Panc1 (cell line): ENCODE results near the gene DMTF1. TPM values are rescaled to one million over a fixed set of nuclear protein-coding genes. Genes with fewer than 3 reads are reported as not detected.

Experiments
- ATAC-seq: fragments of 200-7000 bp; cut with Tn5 transposase; 2 replicates; pipeline ENCODE4 v1.9.1; 2020; ENCODE audit warnings: mild to moderate bottlenecking, moderate library complexity
- BruUV-seq: library from RNA; stranded (reverse); fragments of 400-500 nt; replicated peaks from 2 replicates; lab custom pipeline; 2021; lab: Mats Ljungman, UMichigan
- CTCF ChIA-PET: fragments of 300-600 bp; sonication (Branson Sonifier 250); formaldehyde crosslinking; loops from one replicate; lab custom pipeline; 2022; ENCODE audit warnings: antibody characterized with exemption; lab: Charles Lee
- POLR2A ChIA-PET: fragments of 300-600 bp; sonication (Branson Sonifier 250); formaldehyde crosslinking; loops from one replicate; lab custom pipeline; 2022; ENCODE audit warnings: antibody characterized with exemption; lab: Charles Lee
- DNase-seq: peaks from one replicate; pipeline ENCODE4 v3.0.0-alpha.2; 2010; ENCODE audit warnings: low read depth, low spot score
- H3K27ac ChIP-seq: 2 replicates; pipeline ENCODE4 v1.5.1; 2011; ENCODE audit warnings: mild to moderate bottlenecking, low read length, inconsistent platforms
- H3K27me3 ChIP-seq: fragments of 200-500 bp; sonication (Bioruptor generic); 2 replicates; pipeline ENCODE4 v1.6.0; 2014; ENCODE audit warnings: low read length, inconsistent platforms; ENCODE audit not compliant: control insufficient read depth, insufficient read depth
- H3K36me3 ChIP-seq: fragments of 200-500 bp; sonication (Bioruptor generic); 2 replicates; pipeline ENCODE4 v1.5.1; 2014; ENCODE audit warnings: inconsistent platforms, mild to moderate bottlenecking, low read length, moderate library complexity; ENCODE audit not compliant: control insufficient read depth, insufficient read depth
- H3K4me1 ChIP-seq: 2 replicates; pipeline ENCODE4 v1.5.1; 2011; ENCODE audit warnings: inconsistent platforms, mild to moderate bottlenecking, low read length, moderate library complexity; ENCODE audit not compliant: control insufficient read depth, insufficient read depth
- H3K4me3 ChIP-seq, 2 experiments: 2 replicates each; pipeline ENCODE4 v1.5.1; 2011 to 2012; ENCODE audit warnings: low read depth in 2 of 2, low read length in 2 of 2, mild to moderate bottlenecking in 2 of 2, inconsistent platforms in 1 of 2, moderate library complexity in 1 of 2
- H3K9me3 ChIP-seq: fragments of 200-500 bp; sonication (Bioruptor generic); 2 replicates; pipeline ENCODE4 v1.5.1; 2014; ENCODE audit warnings: low read depth, mild to moderate bottlenecking, inconsistent platforms, low read length, moderate library complexity; ENCODE audit not compliant: control insufficient read depth, insufficient read depth
- POLR2AphosphoS5 ChIP-seq: IDR thresholded peaks from 2 replicates; pipeline ENCODE4 v1.6.1; 2012; ENCODE audit warnings: mild to moderate bottlenecking, low read depth, low read length, moderate library complexity
- REST ChIP-seq, 2 experiments: IDR thresholded peaks; 2 replicates each; pipeline ENCODE4 v1.6.1; 2011 to 2012; ENCODE audit warnings: low read depth in 2 of 2, control low read depth in 1 of 2, low read length in 1 of 2, mild to moderate bottlenecking in 1 of 2, moderate library complexity in 1 of 2; ENCODE audit not compliant: insufficient read depth in 1 of 2
- SIN3A ChIP-seq: IDR thresholded peaks from 2 replicates; pipeline ENCODE4 v1.6.1; 2012; ENCODE audit warnings: low read depth, mild to moderate bottlenecking, low read length, moderate library complexity, borderline replicate concordance; ENCODE audit not compliant: insufficient read depth
- TCF7L2 ChIP-seq: IDR thresholded peaks from 2 replicates; pipeline ENCODE4 v1.6.1; 2011; ENCODE audit warnings: mild to moderate bottlenecking, low read depth, low read length, inconsistent platforms
- in situ Hi-C: cut with HindIII; loops from 2 replicates; pipeline ENCODE4 v1.10.0; 2016; ENCODE audit warnings: low sequenced_read_pairs, low pct_unique_long_range_greater_than_20kb
- intact Hi-C: fragments of 100-400 bp; cut with micrococcal nuclease; formaldehyde crosslinking; loops from one replicate; pipeline ENCODE4 v1.10.0; 2022; ENCODE audit not compliant: unreplicated experiment
- total RNA-seq: library from RNA; stranded (reverse); gene quantifications from one replicate; pipeline ENCODE4 v1.2.1, GENCODE V29; 2021; ENCODE audit not compliant: unreplicated experiment
- TF ChIP-seq, protein P1 (sequence below): fragments of 450-650 bp; IDR thresholded peaks from 2 replicates; pipeline ENCODE4 v1.5.1; 2017; ENCODE audit warnings: mild to moderate bottlenecking

Gene DMTF1
- total RNA-seq, 1 experiment from 2014 or later, result 54.0 TPM

DNA sequence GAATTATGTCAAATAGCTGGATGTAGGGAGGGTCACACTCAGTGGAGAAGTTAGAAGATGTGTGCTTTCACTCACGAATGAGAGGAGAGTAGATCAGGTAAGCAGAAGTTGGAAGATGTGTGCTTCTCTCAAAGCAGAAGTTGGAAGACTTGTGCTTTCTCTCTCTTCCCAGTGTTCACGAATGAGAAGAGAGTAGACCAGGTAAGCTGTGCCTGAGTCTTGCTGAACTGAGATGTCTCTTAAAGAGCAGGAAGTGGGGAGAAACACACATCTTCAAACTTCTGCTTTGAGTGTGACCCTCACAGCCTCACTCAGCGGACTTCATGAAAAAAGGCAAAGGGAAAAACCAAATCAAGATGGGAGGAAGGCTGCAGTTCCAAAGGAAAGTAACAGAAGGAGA lies 74.2 kb downstream of the DMTF1 start:
- TF ChIP-seq, protein P1, sequence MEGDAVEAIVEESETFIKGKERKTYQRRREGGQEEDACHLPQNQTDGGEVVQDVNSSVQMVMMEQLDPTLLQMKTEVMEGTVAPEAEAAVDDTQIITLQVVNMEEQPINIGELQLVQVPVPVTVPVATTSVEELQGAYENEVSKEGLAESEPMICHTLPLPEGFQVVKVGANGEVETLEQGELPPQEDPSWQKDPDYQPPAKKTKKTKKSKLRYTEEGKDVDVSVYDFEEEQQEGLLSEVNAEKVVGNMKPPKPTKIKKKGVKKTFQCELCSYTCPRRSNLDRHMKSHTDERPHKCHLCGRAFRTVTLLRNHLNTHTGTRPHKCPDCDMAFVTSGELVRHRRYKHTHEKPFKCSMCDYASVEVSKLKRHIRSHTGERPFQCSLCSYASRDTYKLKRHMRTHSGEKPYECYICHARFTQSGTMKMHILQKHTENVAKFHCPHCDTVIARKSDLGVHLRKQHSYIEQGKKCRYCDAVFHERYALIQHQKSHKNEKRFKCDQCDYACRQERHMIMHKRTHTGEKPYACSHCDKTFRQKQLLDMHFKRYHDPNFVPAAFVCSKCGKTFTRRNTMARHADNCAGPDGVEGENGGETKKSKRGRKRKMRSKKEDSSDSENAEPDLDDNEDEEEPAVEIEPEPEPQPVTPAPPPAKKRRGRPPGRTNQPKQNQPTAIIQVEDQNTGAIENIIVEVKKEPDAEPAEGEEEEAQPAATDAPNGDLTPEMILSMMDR, result no peak
- TF ChIP-seq SIN3A, result no peak
- TF ChIP-seq TCF7L2, result no peak
- no peak for TF ChIP-seq REST (IDR thresholded peaks at IDR 0.05; ENCODE audit: insufficient read depth in 1 of 2, low read depth in 2 of 2, low read length in 1 of 2)
- ATAC-seq (no peak), DNase-seq (no peak)
- no TSS peak for BruUV-seq
- no peak overlapping the region for H3K4me3 ChIP-seq
- peaks cover 21% of the 10 kb centered on the region for H3K27me3 ChIP-seq
- POLR2A ChIA-PET, result no interaction called here
- no peaks in the 10 kb centered on the region for H3K9me3 ChIP-seq
- no peaks in the 10 kb centered on the region for H3K36me3 ChIP-seq
- no peaks in the 10 kb centered on the region for H3K4me1 ChIP-seq
- H3K27ac ChIP-seq, result no peak overlapping the region
- intact Hi-C loops, result no loop called here
- CTCF ChIA-PET, result no interaction called here
- in situ Hi-C loops, result no loop called here

- H3K27me3 ChIP-seq, result peaks cover 4% of the 10 kb centered on the region; the same call in 1 of the 2 replicates
- no peaks in the 10 kb centered on the region for H3K4me1 ChIP-seq
- BruUV-seq, result no TSS peak
- TF ChIP-seq POLR2AphosphoS5, result no peak
- no peak for TF ChIP-seq TCF7L2
- no peak for TF ChIP-seq SIN3A
- TF ChIP-seq, protein P1, result no peak
- no peak for TF ChIP-seq REST (IDR thresholded peaks at IDR 0.05; ENCODE audit: insufficient read depth in 1 of 2, low read depth in 2 of 2, low read length in 1 of 2)
- intact Hi-C loops, result no loop called here
- no peak for ATAC-seq
- H3K36me3 ChIP-seq, result no peaks in the 10 kb centered on the region
- DNase-seq, result no peak
- in situ Hi-C loops, result no loop called here
- CTCF ChIA-PET, result no interaction called here
- no peaks in the 10 kb centered on the region for H3K9me3 ChIP-seq
- H3K27ac ChIP-seq, result no peak overlapping the region
- H3K4me3 ChIP-seq, result no peak overlapping the region
- POLR2A ChIA-PET, result no interaction called here
Observed at GRCh38 chr7:87231258-87231657, 79.0 kb downstream of the DMTF1 start.
